GM23338 (cell line): ENCODE measurements around the gene ATP2A3. TPM values are rescaled to one million over a fixed set of nuclear protein-coding genes. Genes with fewer than 3 reads are reported as not detected.

Experiments used
- ATAC-seq: fragments of 200-7000 bp; cut with Tn5 transposase; 3 replicates; pipeline ENCODE4 v1.9.1; 2020
- DNase-seq: peaks from one replicate; pipeline ENCODE4 v3.0.0-alpha.2; 2015; ENCODE audit warnings: low spot score
- H2AFZ ChIP-seq: fragments of 200-600 bp; sonication (generic); 2 replicates; pipeline ENCODE4 v1.8.0; 2016; ENCODE audit warnings: antibody characterized with exemption, mild to moderate bottlenecking, moderate library complexity
- H3F3A ChIP-seq: fragments of 200-600 bp; sonication (generic); replicated peaks from 2 replicates; pipeline ENCODE4 v1.8.0; 2017; ENCODE audit warnings: antibody characterized with exemption, mixed run types, low read depth
- H3K27ac ChIP-seq: fragments of 200-600 bp; sonication (generic); 2 replicates; pipeline ENCODE4 v1.6.1; 2016; ENCODE audit warnings: low read depth
- H3K27me3 ChIP-seq: fragments of 200-600 bp; sonication (generic); 2 replicates; pipeline ENCODE4 v1.8.0; 2016; ENCODE audit warnings: mild to moderate bottlenecking, mixed run types, moderate library complexity; ENCODE audit not compliant: insufficient read depth
- H3K36me3 ChIP-seq: fragments of 200-600 bp; sonication (generic); 2 replicates; pipeline ENCODE4 v1.8.0; 2016; ENCODE audit warnings: mild to moderate bottlenecking; ENCODE audit not compliant: insufficient read depth
- H3K4me1 ChIP-seq: fragments of 200-600 bp; sonication (generic); 2 replicates; pipeline ENCODE4 v1.8.0; 2016; ENCODE audit warnings: mild to moderate bottlenecking, moderate library complexity; ENCODE audit not compliant: insufficient read depth
- H3K4me2 ChIP-seq: fragments of 200-600 bp; sonication (generic); 2 replicates; pipeline ENCODE4 v1.7.1; 2017; ENCODE audit warnings: mixed run types
- H3K4me3 ChIP-seq: fragments of 200-600 bp; sonication (generic); 2 replicates; pipeline ENCODE4 v1.6.1; 2016; ENCODE audit warnings: mixed run types
- H3K79me2 ChIP-seq: fragments of 200-600 bp; sonication (generic); replicated peaks from 2 replicates; pipeline ENCODE4 v1.8.0; 2017; ENCODE audit warnings: mild to moderate bottlenecking; ENCODE audit not compliant: insufficient read depth
- H3K9me2 ChIP-seq: fragments of 200-600 bp; sonication (generic); 2 replicates; pipeline ENCODE4 v1.8.0; 2017; ENCODE audit not compliant: insufficient read depth
- H4K20me1 ChIP-seq: fragments of 200-600 bp; sonication (generic); replicated peaks from 2 replicates; pipeline ENCODE4 v1.8.0; 2017; ENCODE audit warnings: mild to moderate bottlenecking; ENCODE audit not compliant: insufficient read depth
- H3K27ac Mint-ChIP-seq: 2 replicates; pipeline ENCODE4 v1.8.0; 2020; ENCODE audit warnings: inconsistent platforms, mild to moderate bottlenecking, moderate library complexity, mixed read lengths
- H3K27me3 Mint-ChIP-seq: 3 replicates; pipeline ENCODE4 v1.8.0; 2022; ENCODE audit warnings: low read depth, mild to moderate bottlenecking, moderate library complexity, mixed read lengths, inconsistent platforms; ENCODE audit not compliant: insufficient read depth, poor library complexity
- H3K36me3 Mint-ChIP-seq: 3 replicates; pipeline ENCODE4 v1.8.0; 2021; ENCODE audit warnings: low read depth, mild to moderate bottlenecking, inconsistent platforms, moderate library complexity, mixed read lengths
- H3K4me1 Mint-ChIP-seq: 3 replicates; pipeline ENCODE4 v1.8.0; 2020; ENCODE audit warnings: mild to moderate bottlenecking, inconsistent platforms, mixed read lengths
- H3K4me3 Mint-ChIP-seq: 3 replicates; pipeline ENCODE4 v1.8.0; 2021; ENCODE audit warnings: moderate library complexity, mild to moderate bottlenecking, inconsistent platforms, mixed read lengths
- H3K9me3 Mint-ChIP-seq: 3 replicates; pipeline ENCODE4 v1.8.0; 2020; ENCODE audit warnings: moderate library complexity, mild to moderate bottlenecking, inconsistent platforms, mixed read lengths
- CTCF ChIP-seq, 2 experiments: fragments of 200-600 bp in 1 of 2; sonication (generic) in 1 of 2; conservative IDR thresholded peaks; 2 replicates each; pipeline versions ENCODE4 v1.5.1 to v1.6.1; 2016 to 2017; ENCODE audit warnings: antibody characterized with exemption in 2 of 2, low read depth in 2 of 2, mild to moderate bottlenecking in 2 of 2, moderate library complexity in 1 of 2
- EZH2 ChIP-seq: fragments of 200-600 bp; sonication (generic); IDR thresholded peaks from one replicate; pipeline ENCODE4 v1.8.0; 2017; ENCODE audit warnings: antibody characterized with exemption, mild to moderate bottlenecking, low read depth; ENCODE audit not compliant: unreplicated experiment
- EZH2phosphoT487 ChIP-seq: fragments of 200-600 bp; sonication (generic); IDR thresholded peaks from one replicate; pipeline ENCODE4 v1.8.1; 2018; ENCODE audit warnings: antibody characterized with exemption; ENCODE audit not compliant: unreplicated experiment
- JUNB ChIP-seq: IDR thresholded peaks from one replicate; pipeline ENCODE4 v1.6.1; 2016; ENCODE audit warnings: antibody characterized with exemption; ENCODE audit not compliant: unreplicated experiment
- POLR2AphosphoS5 ChIP-seq: IDR thresholded peaks from 2 replicates; pipeline ENCODE4 v1.6.1; 2016; ENCODE audit warnings: antibody characterized with exemption, low read depth
- REST ChIP-seq: IDR thresholded peaks from one replicate; pipeline ENCODE4 v1.6.1; 2018; ENCODE audit warnings: antibody characterized with exemption; ENCODE audit not compliant: unreplicated experiment
- ZNF114 ChIP-seq: fragments of 250-450 bp; sonication (Bioruptor Pico); IDR thresholded peaks from 2 replicates; pipeline ENCODE4 v1.5.0; 2020; ENCODE audit warnings: mild to moderate bottlenecking, moderate library complexity
- polyA plus RNA-seq: library from polyadenylated mRNA; unstranded; fragments of >200 nt; fragmentation: Nextera tagmentation; extraction: Ambion mirVana; gene quantifications from 2 replicates; pipeline ENCODE4 v1.2.1, GENCODE V29; 2016
- total RNA-seq: library from RNA; depleted of rRNA; stranded (reverse); fragments of >200 nt; shearing (Covaris generic); gene quantifications from 2 replicates; pipeline ENCODE4 v1.2.3, GENCODE V29; 2014
- TF ChIP-seq, protein P1 (sequence below): IDR thresholded peaks from 2 replicates; pipeline ENCODE4 v1.6.1; 2016; ENCODE audit warnings: antibody characterized with exemption

Gene ATP2A3
- total and polyA plus RNA-seq, 2 experiments from 2014 or later = 9.6 to 35.2 TPM

DNA sequence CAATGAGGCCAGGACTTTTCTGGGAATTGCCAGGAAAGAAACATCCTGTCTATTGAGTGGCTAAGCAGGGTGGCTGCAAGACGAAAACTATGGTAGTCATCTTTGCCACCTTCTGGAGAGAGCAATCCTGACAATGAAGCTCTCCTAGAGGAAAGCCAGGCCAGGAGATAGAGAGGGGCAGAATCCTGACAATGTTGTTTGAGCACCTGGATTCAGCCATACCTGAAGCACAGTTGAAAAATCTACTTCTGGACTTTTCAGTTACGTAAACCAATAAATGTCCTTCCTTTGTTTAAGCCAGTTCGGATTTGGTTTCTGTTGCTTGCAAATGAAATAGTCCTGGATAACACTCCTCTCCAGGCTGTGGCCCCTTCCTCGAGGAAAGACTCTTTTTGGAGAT, 57.4 kb downstream of the ATP2A3 start:
- Mint-ChIP-seq H3K9me3 (no peaks in the 10 kb centered on the region), H3K36me3 (no peaks in the 10 kb centered on the region), H3K4me3 (no peak overlapping the region), H3K27ac (no peak overlapping the region), H3K4me1 (peaks cover 17% of the 10 kb centered on the region), H3K27me3 (peaks cover 12% of the 10 kb centered on the region)
- DNase-seq = no peak
- no peaks in the 10 kb centered on the region for H3K36me3 ChIP-seq
- H3K27ac ChIP-seq = no peak overlapping the region
- no peaks in the 10 kb centered on the region for H3K9me2 ChIP-seq
- H3K27me3 ChIP-seq = no peaks in the 10 kb centered on the region
- H3K4me2 ChIP-seq = no peak overlapping the region
- peaks cover 13% of the 10 kb centered on the region for H3K4me1 ChIP-seq
- no peaks in the 10 kb centered on the region for H3F3A ChIP-seq
- H2AFZ ChIP-seq = 0 out of 2 replicates have a peak overlapping the region, but pooled peaks have one; percentile 7
- H4K20me1 ChIP-seq = no peaks in the 10 kb centered on the region
- ATAC-seq = no peak
- no peaks in the 10 kb centered on the region for H3K79me2 ChIP-seq
- no peak for TF ChIP-seq EZH2
- no peak for TF ChIP-seq POLR2AphosphoS5
- no peak for TF ChIP-seq EZH2phosphoT487
- no peak for TF ChIP-seq ZNF114 (CRISPR knock-in tag)
- TF ChIP-seq, protein P1, sequence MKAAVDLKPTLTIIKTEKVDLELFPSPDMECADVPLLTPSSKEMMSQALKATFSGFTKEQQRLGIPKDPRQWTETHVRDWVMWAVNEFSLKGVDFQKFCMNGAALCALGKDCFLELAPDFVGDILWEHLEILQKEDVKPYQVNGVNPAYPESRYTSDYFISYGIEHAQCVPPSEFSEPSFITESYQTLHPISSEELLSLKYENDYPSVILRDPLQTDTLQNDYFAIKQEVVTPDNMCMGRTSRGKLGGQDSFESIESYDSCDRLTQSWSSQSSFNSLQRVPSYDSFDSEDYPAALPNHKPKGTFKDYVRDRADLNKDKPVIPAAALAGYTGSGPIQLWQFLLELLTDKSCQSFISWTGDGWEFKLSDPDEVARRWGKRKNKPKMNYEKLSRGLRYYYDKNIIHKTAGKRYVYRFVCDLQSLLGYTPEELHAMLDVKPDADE = no peak
- no peak for TF ChIP-seq JUNB
- TF ChIP-seq CTCF (conservative IDR thresholded peaks at IDR 0.05; ENCODE audit: low read depth in 2 of 2) = no peak
- no peak overlapping the region for H3K4me3 ChIP-seq

- Histone ChIP-seq H3K79me2 (no peaks in the 10 kb centered on the region), H3F3A (no peaks in the 10 kb centered on the region), H3K9me2 (no peaks in the 10 kb centered on the region), H3K36me3 (no peaks in the 10 kb centered on the region), H3K27me3 (no peaks in the 10 kb centered on the region), H3K4me1 (peaks cover 13% of the 10 kb centered on the region), H3K4me3 (no peak overlapping the region), H3K4me2 (peak overlapping the region; percentile 67; the same call in 1 of the 2 replicates), H3K27ac (no peak overlapping the region), H2AFZ (0 out of 2 replicates have a peak overlapping the region, but pooled peaks have one; percentile 14), H4K20me1 (no peaks in the 10 kb centered on the region)
- no peak for DNase-seq
- H3K4me3 Mint-ChIP-seq = no peak overlapping the region
- no peaks in the 10 kb centered on the region for H3K36me3 Mint-ChIP-seq
- H3K9me3 Mint-ChIP-seq = no peaks in the 10 kb centered on the region
- H3K27ac Mint-ChIP-seq = no peak overlapping the region
- H3K27me3 Mint-ChIP-seq = peaks cover 9% of the 10 kb centered on the region
- H3K4me1 Mint-ChIP-seq = peaks cover 17% of the 10 kb centered on the region
- ATAC-seq = peak; percentile 14
- TF ChIP-seq ZNF114 (CRISPR knock-in tag) (no peak), POLR2AphosphoS5 (no peak), CTCF (conservative IDR thresholded peaks at IDR 0.05; ENCODE audit: low read depth in 2 of 2) (no peak), REST (no peak)
- TF ChIP-seq, protein P1 = no peak
Measured at GRCh38 chr17:3905017-3905520, 59.2 kb downstream of the ATP2A3 start.
